SKM-1 (cell line): ENCODE data around the gene MAPK12.

Source experiments
- DNase-seq: peaks from one replicate; lab custom pipeline; 2025; ENCODE audit not compliant: unreplicated experiment; lab: John Stamatoyannopoulos, UW

The MAPK12 gene

DNA sequence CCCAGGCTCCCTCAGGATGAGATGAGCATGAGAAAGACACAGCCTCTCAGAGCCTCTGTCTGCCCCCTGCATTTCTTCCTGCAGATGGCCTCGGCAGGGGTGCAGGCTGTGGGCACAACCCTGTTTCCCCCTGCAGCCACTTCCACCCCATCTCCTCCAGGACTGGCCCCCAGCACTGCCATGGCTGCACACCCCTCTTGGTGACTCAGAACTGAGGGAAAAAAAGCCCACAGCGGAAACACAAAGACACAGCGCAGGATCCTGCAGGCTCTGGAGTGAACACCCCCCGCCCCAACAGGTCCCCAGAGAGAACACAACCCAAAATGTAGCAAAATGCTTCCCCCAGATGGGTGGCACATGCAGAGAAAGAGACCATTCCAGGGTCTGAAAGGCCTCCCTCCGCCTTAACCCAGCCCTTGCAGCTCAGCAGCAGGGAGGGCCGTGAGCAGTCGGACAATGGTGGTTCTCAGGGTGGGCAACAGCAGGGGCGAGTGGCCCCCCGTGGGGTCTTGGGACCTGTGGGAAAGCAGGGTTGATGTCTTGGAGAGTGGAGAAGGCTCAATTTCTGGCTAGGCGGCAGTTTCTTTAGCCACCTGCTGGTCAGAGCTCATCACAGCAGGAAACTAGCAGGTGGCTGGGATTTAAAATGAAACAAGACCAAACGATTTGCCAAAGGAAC, 24.6 kb downstream of the MAPK12 start:
- no peak for DNase-seq

- no peak for DNase-seq
Measured at GRCh38 chr22:50233223-50233622, 28.3 kb downstream of the MAPK12 start.

- DNase-seq, result no peak
Measured at GRCh38 chr22:50232481-50233151, 28.9 kb downstream of the MAPK12 start.

DNA sequence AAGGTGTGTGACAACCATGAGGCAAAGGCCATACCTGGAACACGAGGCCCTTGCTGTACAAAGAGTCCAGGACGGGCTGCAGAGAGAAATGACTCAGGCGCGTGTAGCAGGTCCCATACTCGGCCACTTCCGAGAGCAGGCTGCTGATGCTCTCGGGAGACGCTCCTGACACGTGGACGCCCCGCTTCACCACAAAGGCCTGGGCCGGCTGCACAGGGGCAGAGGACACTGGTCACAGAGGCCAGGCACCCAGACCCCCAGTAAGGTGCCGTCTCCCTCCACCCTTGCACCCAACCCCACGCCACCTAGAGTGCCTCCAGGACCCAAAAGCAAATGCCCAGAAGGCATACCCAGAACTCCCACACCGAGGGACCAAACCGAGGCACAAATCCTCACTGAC, 32.1 kb downstream of the MAPK12 start:
- no peak for DNase-seq

- DNase-seq, result no peak
Measured at GRCh38 chr22:50228366-50228765, 33.1 kb downstream of the MAPK12 start.

DNA sequence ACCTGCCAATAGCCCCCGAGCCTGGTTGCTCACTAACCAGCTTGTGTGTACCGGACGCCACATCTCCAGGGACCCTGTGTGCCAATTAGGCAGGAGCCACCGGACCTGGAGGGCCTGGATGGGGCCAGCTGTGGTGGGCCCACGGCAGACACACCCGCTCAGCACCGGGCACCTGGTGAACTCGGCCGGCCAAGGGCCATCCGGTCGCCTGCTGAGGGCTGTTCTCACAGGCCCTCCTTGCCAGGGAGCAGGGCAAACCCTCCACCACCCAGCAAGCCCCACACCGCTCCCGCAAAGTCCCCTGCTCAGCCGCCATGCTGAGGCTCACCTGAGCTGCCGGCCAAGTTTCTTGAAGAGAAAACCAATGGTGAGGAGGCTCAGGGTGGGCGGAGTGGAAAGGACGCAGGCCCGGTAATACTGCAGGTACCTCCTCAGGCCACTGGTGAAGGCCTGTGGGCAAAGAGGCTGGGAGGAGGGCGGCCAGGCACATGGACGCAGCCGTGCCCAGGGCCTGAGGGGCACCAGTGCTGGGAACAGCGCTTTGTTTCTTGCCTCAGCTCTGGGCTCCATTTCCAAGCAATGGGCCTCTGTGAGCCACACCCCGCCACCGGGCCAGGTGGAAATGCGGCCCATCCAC, 33.8 kb downstream of the MAPK12 start:
- DNase-seq, result no peak

DNA sequence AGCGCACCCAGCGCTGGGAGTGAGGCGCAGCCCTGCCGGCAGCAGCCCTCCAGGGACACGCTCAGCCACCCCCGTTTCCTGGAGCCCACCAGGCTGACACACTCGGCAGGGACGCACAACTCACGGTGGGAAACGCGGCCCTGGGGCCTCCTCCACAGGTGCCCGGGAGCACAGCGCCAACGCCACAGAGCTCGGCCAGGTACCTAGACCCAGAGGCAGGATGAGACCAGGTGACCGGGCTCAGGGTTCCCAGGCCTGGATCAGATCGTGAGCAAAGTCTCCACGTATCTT, 34.7 kb downstream of the MAPK12 start:
- no peak for DNase-seq

- DNase-seq, result no peak
Measured at GRCh38 chr22:50226063-50226874, 35.2 kb downstream of the MAPK12 start.

GRCh38 chr22:50225200-50225969, 36.1 kb downstream of the MAPK12 start:
- no peak for DNase-seq

DNA sequence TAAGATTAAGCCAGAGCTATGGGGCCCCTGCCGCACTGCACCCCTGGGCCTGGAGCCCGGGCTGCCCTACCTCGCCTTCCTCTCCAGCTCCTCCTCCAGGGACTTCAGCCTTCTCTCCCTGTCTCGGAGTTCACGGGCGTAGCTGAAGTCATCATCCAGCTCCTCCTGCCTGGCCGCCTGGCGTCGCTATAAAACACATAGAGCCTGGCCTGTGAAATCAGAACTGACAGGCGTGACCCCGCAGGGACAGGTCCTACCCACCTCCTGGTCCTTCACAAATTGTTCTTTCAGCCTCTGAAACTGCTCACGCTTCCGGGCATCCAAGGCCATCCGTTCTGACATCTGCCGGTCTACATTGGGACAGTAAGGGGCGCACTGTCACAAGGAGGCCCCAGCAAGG, 37.4 kb downstream of the MAPK12 start:
- DNase-seq, result no peak

DNA sequence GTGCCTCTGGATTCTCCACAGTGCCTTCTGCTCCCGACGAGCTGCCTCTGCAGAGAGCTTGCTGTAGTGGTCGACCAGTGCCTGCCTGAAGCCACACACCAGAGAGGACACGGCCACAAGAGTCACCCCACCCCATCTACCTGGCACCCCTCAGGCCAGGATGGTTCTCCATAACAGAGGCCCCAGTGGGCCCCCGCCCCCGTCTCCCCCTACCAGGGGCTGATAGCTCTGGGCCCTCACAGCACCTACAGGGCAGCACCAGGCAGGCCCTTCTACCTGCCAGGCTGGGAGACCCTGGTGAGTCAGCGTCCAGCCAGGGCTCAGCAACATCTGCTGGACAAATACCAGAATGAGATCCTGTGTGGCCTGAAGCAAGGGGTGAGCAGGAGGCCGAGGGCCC, 39.0 kb downstream of the MAPK12 start:
- DNase-seq, result no peak

GRCh38 chr22:50221410-50222300, 39.8 kb downstream of the MAPK12 start:
- DNase-seq, result no peak

GRCh38 chr22:50220603-50221409, 40.7 kb downstream of the MAPK12 start:
- no peak for DNase-seq

- DNase-seq, result no peak
Measured at GRCh38 chr22:50219800-50220602, 41.5 kb downstream of the MAPK12 start.

DNA sequence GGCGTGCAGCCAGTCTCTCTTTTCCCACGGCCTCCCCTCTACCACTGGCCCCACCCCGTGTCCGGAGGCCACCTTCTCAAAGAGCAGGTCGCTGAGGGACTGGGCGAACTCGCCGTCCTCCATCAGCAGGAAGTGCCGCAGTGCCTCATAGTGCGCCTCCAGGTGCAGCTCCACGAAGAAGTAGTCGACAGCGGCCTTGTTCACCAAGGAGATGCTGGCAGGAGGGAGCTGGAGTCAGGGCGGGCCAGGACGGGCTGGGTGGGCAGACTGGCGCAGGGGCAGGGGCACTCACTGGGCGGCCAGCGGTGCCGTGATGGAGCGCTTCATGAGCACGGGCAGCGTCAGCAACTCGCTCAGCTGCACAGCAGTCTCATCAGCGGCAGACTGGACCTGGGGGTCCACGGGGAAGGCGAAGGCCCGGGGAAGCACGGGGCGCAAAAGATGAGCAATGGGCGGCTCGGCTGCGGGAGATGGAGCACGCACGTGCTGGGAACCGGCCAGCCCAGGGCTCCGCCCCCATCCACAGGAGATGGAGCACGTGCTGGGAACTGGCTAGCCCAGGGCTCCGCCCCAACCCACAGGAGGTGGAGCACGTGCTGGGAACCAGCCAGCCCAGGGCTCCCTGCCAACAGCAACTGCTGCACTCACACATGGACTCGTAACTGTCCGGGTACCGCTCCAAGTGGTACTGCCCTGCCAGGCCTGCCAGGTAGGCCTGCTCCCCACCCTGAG, 42.3 kb downstream of the MAPK12 start:
- no peak for DNase-seq

DNA sequence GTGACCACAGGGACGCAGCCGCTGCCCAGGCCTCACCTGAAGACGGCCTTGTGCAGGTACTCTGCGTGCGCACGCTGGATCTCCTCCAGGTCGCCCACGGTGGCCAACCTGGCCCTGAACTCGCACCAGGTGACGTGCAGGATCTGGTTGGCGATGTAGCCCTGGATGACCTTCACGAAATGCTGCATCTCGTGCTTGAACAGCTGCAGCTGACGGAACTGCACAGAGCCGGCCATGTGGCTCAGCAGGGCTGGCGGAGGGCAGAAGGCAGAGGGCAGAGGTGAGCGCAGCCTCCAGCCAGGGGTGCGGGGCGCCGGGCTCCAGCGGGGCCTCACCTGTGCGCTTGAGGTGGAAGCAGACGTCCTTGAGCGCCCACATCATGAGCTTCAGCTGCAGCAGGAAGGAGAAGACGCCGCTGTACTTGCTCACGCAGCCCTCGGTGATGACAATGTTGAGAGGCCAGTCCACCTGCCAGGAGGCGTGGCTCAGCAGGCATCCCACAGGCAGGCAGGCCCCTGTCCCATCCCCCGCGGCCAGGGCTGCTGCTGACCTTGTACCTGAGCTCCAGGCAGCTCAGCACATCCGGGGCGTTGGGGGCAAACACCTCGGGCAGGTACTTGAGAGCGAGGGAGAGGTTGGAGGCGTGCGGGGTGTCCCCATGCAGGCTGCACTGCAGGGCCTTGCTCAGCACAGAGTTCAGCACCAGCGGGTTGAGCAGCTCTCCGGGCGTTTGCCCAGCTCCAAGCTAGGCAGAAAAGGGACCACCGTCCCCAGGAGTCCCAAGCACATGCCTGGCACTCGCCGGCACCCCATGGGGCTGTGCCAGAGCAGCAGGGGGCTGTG, 43.1 kb downstream of the MAPK12 start:
- no peak for DNase-seq
